Naive thymus-derived CD4-positive, alpha-beta T cell (primary cell): ENCODE measurements around the gene RIMKLA. TPM values are rescaled to one million over a fixed set of nuclear protein-coding genes. Genes with fewer than 3 reads are reported as not detected.

Experiments
- ATAC-seq: fragments of 150-1000 bp; cut with Tn5 transposase; 2 replicates; pipeline ENCODE4 v1.10.0; 2021; ENCODE audit warnings: mild to moderate bottlenecking, moderate library complexity
- CTCF ChIA-PET: fragments of 350-600 bp; sonication (Branson Sonifier 250); formaldehyde crosslinking; loops from one replicate; lab custom pipeline; 2021; ENCODE audit warnings: antibody characterized with exemption; lab: Charles Lee
- POLR2A ChIA-PET: fragments of 350-600 bp; sonication (Branson Sonifier 250); formaldehyde crosslinking; loops from one replicate; lab custom pipeline; 2021; ENCODE audit warnings: antibody characterized with exemption, inconsistent platforms; lab: Charles Lee
- DNase-seq, 9 donors: peaks; one replicate each; pipeline versions ENCODE4 v3.0.0 to v3.0.0-alpha.2; 2020 to 2022; ENCODE audit warnings: mixed read lengths in 1 of 9
- H3K27ac ChIP-seq: one replicate; pipeline ENCODE4 v1.7.0; 2013; ENCODE audit warnings: mild to moderate bottlenecking, low read depth, low read length, moderate library complexity
- H3K27me3 ChIP-seq, 2 donors: one replicate each; pipeline ENCODE4 v1.7.0; 2013; ENCODE audit warnings: low read length in 2 of 2, mild to moderate bottlenecking in 2 of 2, moderate library complexity in 2 of 2; ENCODE audit not compliant: control insufficient read depth in 2 of 2, insufficient read depth in 2 of 2
- H3K36me3 ChIP-seq, 3 experiments: 1 replicate in 2 of 3; 2 replicates in 1 of 3; pipeline ENCODE4 v1.7.0; 2013; ENCODE audit warnings: low read length in 3 of 3, mild to moderate bottlenecking in 3 of 3, moderate library complexity in 1 of 3; ENCODE audit not compliant: insufficient read depth in 3 of 3, control insufficient read depth in 2 of 3
- H3K4me1 ChIP-seq, 2 donors: one replicate each; pipeline ENCODE4 v1.7.0; 2013; ENCODE audit warnings: low read length in 2 of 2, mild to moderate bottlenecking in 2 of 2, moderate library complexity in 1 of 2; ENCODE audit not compliant: control insufficient read depth in 2 of 2, insufficient read depth in 2 of 2
- H3K4me3 ChIP-seq: 2 replicates; pipeline ENCODE4 v1.7.0; 2013; ENCODE audit warnings: mild to moderate bottlenecking, low read length
- H3K9me3 ChIP-seq, 3 experiments: 1 replicate in 2 of 3; 2 replicates in 1 of 3; pipeline ENCODE4 v1.7.0; 2013; ENCODE audit warnings: low read length in 3 of 3; ENCODE audit not compliant: control insufficient read depth in 2 of 3
- H3K27ac Mint-ChIP-seq, 9 donors: one replicate each; pipeline ENCODE4 v1.8.0; 2020 to 2022; ENCODE audit warnings: mixed read lengths in 9 of 9, mild to moderate bottlenecking in 8 of 9, moderate library complexity in 5 of 9, inconsistent platforms in 2 of 9
- H3K27me3 Mint-ChIP-seq, 5 donors: one replicate each; pipeline ENCODE4 v1.8.0; 2021 to 2022; ENCODE audit warnings: mixed read lengths in 5 of 5, mild to moderate bottlenecking in 1 of 5
- H3K36me3 Mint-ChIP-seq, 5 donors: one replicate each; pipeline ENCODE4 v1.8.0; 2020 to 2022; ENCODE audit warnings: mixed read lengths in 5 of 5, mild to moderate bottlenecking in 3 of 5, inconsistent platforms in 1 of 5
- H3K4me1 Mint-ChIP-seq, 7 donors: one replicate each; pipeline ENCODE4 v1.8.0; 2020 to 2022; ENCODE audit warnings: mixed read lengths in 7 of 7, mild to moderate bottlenecking in 3 of 7, inconsistent platforms in 1 of 7
- H3K4me3 Mint-ChIP-seq, 10 donors: one replicate each; pipeline ENCODE4 v1.8.0; 2020 to 2022; ENCODE audit warnings: mild to moderate bottlenecking in 10 of 10, mixed read lengths in 10 of 10, moderate library complexity in 6 of 10, inconsistent platforms in 2 of 10
- H3K9me3 Mint-ChIP-seq, 11 donors: one replicate each; pipeline ENCODE4 v1.8.0; 2020 to 2022; ENCODE audit warnings: mixed read lengths in 11 of 11, mild to moderate bottlenecking in 4 of 11, inconsistent platforms in 1 of 11, moderate library complexity in 1 of 11
- intact Hi-C, 2 donors: fragments of 100-400 bp; cut with micrococcal nuclease; formaldehyde crosslinking; loops; one replicate each; pipeline ENCODE4 v1.15.1; 2023
- polyA plus RNA-seq, 2 donors: library from polyadenylated mRNA; unstranded; fragments of 300-500 nt; fragmentation: Illumina TruSeq; gene quantifications; one replicate each; pipeline ENCODE4 v1.2.3, GENCODE V29; 2021
- total RNA-seq, 6 experiments: library from RNA in 5 of 6; stranded (reverse) in 5 of 6; gene quantifications; 1 replicate in 5 of 6; 2 replicates in 1 of 6; pipeline ENCODE4 v1.2.3 and lab custom pipeline; 2021 to 2026

The RIMKLA gene
- total and polyA plus RNA-seq, 7 experiments from 2014 or later = 0.03 to 3.1 (median 0.17) TPM; not detected in 3

GRCh38 chr1:42386051-42386450 is 5.5 kb downstream of the RIMKLA start:
- Mint-ChIP-seq H3K4me1 (peaks cover 0 to 8% (median 0%) of the 10 kb centered on the region in 7 donors), H3K27ac (no peak overlapping the region), H3K9me3 (peaks cover 0 to 1% (median 0%) of the 10 kb centered on the region in 11 donors), H3K27me3 (peaks cover 20 to 44% (median 31%) of the 10 kb centered on the region in 5 donors), H3K4me3 (no peak overlapping the region), H3K36me3 (peaks cover 0 to 3% (median 0%) of the 10 kb centered on the region in 5 donors)
- POLR2A ChIA-PET = no interaction called here
- CTCF ChIA-PET = no interaction called here
- peaks cover 0 to 14% of the 10 kb centered on the region in 2 donors for H3K27me3 ChIP-seq
- no peaks in the 10 kb centered on the region for H3K9me3 ChIP-seq
- no peak for ATAC-seq
- H3K36me3 ChIP-seq = no peaks in the 10 kb centered on the region
- H3K4me1 ChIP-seq = no peaks in the 10 kb centered on the region
- H3K4me3 ChIP-seq = no peak overlapping the region
- H3K27ac ChIP-seq = no peak overlapping the region
- intact Hi-C loops = no loop called here
- DNase-seq = no peak

- Mint-ChIP-seq H3K36me3 (peaks cover 0 to 3% (median 0%) of the 10 kb centered on the region in 5 donors), H3K27ac (no peak overlapping the region), H3K9me3 (peaks cover 0 to 1% (median 0%) of the 10 kb centered on the region in 11 donors), H3K4me1 (peaks cover 0 to 6% (median 0%) of the 10 kb centered on the region in 7 donors), H3K4me3 (no peak overlapping the region), H3K27me3 (peaks cover 0 to 8% (median 6%) of the 10 kb centered on the region in 5 donors)
- ATAC-seq (no peak), DNase-seq (no peak)
- Histone ChIP-seq H3K4me3 (no peak overlapping the region), H3K4me1 (no peaks in the 10 kb centered on the region), H3K27ac (no peak overlapping the region), H3K27me3 (no peaks in the 10 kb centered on the region), H3K36me3 (no peaks in the 10 kb centered on the region), H3K9me3 (no peaks in the 10 kb centered on the region)
- intact Hi-C loops = no loop called here
- ChIA-PET CTCF (no interaction called here), POLR2A (no interaction called here)
Measured at GRCh38 chr1:42392255-42392654, 11.7 kb downstream of the RIMKLA start.

- H3K4me1 ChIP-seq = no peaks in the 10 kb centered on the region
- Mint-ChIP-seq H3K9me3 (no peaks in the 10 kb centered on the region), H3K4me1 (peaks cover 0 to 6% (median 0%) of the 10 kb centered on the region in 7 donors), H3K27me3 (peaks cover 0 to 3% (median 0%) of the 10 kb centered on the region in 5 donors), H3K36me3 (no peaks in the 10 kb centered on the region), H3K27ac (no peak overlapping the region), H3K4me3 (no peak overlapping the region)
- DNase-seq (no peak), ATAC-seq (no peak)
- ChIA-PET POLR2A (no interaction called here), CTCF (interaction anchor here (0.5 kb wide), 1 partner anchor 11 kb away, joined by 3 read pairs; no protein-coding TSS in a partner anchor)
- no peaks in the 10 kb centered on the region for H3K36me3 ChIP-seq
- no peaks in the 10 kb centered on the region for H3K27me3 ChIP-seq
- intact Hi-C loops = no loop called here
- H3K4me3 ChIP-seq = no peak overlapping the region
- no peaks in the 10 kb centered on the region for H3K9me3 ChIP-seq
- H3K27ac ChIP-seq = no peak overlapping the region
Measured at GRCh38 chr1:42392967-42393848, 12.6 kb downstream of the RIMKLA start.

- H3K27me3 Mint-ChIP-seq = no peaks in the 10 kb centered on the region
- no peaks in the 10 kb centered on the region for H3K36me3 Mint-ChIP-seq
- no peak overlapping the region for H3K27ac ChIP-seq
- POLR2A ChIA-PET = no interaction called here
- intact Hi-C loops = no loop called here
- H3K4me1 Mint-ChIP-seq = no peaks in the 10 kb centered on the region
- H3K4me3 Mint-ChIP-seq = no peak overlapping the region
- no peaks in the 10 kb centered on the region for H3K4me1 ChIP-seq
- H3K9me3 Mint-ChIP-seq = no peaks in the 10 kb centered on the region
- no peak overlapping the region for H3K27ac Mint-ChIP-seq
- no peaks in the 10 kb centered on the region for H3K9me3 ChIP-seq
- ATAC-seq = no peak
- CTCF ChIA-PET = no interaction called here
- H3K4me3 ChIP-seq = no peak overlapping the region
- no peak for DNase-seq
- no peaks in the 10 kb centered on the region for H3K27me3 ChIP-seq
- no peaks in the 10 kb centered on the region for H3K36me3 ChIP-seq
Measured at GRCh38 chr1:42399315-42400100, 18.9 kb downstream of the RIMKLA start.

- Mint-ChIP-seq H3K9me3 (no peaks in the 10 kb centered on the region), H3K36me3 (no peaks in the 10 kb centered on the region), H3K4me3 (no peak overlapping the region), H3K27me3 (peaks cover 0 to 12% (median 12%) of the 10 kb centered on the region in 5 donors), H3K4me1 (no peaks in the 10 kb centered on the region), H3K27ac (no peak overlapping the region)
- H3K36me3 ChIP-seq = no peaks in the 10 kb centered on the region
- ATAC-seq (no peak), DNase-seq (no peak)
- H3K27ac ChIP-seq = no peak overlapping the region
- no peaks in the 10 kb centered on the region for H3K27me3 ChIP-seq
- H3K4me1 ChIP-seq = no peaks in the 10 kb centered on the region
- H3K4me3 ChIP-seq = no peak overlapping the region
- H3K9me3 ChIP-seq = no peaks in the 10 kb centered on the region
- intact Hi-C loops = no loop called here
- ChIA-PET POLR2A (no interaction called here), CTCF (no interaction called here)
Measured at GRCh38 chr1:42403880-42404400, 23.3 kb downstream of the RIMKLA start.

GRCh38 chr1:42414551-42415496 is 34.2 kb downstream of the RIMKLA start:
- ATAC-seq (no peak), DNase-seq (no peak)
- Mint-ChIP-seq H3K4me3 (no peak overlapping the region), H3K4me1 (no peaks in the 10 kb centered on the region), H3K36me3 (peaks cover 0 to 4% (median 0%) of the 10 kb centered on the region in 5 donors), H3K9me3 (no peaks in the 10 kb centered on the region), H3K27ac (no peak overlapping the region), H3K27me3 (peaks cover 0 to 16% (median 7%) of the 10 kb centered on the region in 5 donors)
- no peaks in the 10 kb centered on the region for H3K36me3 ChIP-seq
- H3K9me3 ChIP-seq = no peaks in the 10 kb centered on the region
- ChIA-PET CTCF (no interaction called here), POLR2A (no interaction called here)
- H3K4me1 ChIP-seq = no peaks in the 10 kb centered on the region
- H3K27me3 ChIP-seq = no peaks in the 10 kb centered on the region
- intact Hi-C loops = no loop called here
- no peak overlapping the region for H3K4me3 ChIP-seq
- H3K27ac ChIP-seq = no peak overlapping the region
